Measurements from ENCODE around the gene TBC1D4.
"Not testable (repeated sequence)": the region's sequence is repeated elsewhere in the genome, so short reads cannot be mapped to it uniquely, and the experiment has no call there.

TBC1D4 gene

GRCh38 chr13:75437582-75438318, 44.2 kb downstream of the TBC1D4 start:
- TF ChIP-seq CTCF (IDR thresholded peaks at IDR 0.05; ENCODE audit: low read depth, low read length, missing control alignments) = no peak
- in situ Hi-C loops (cut with HindIII; ENCODE audit: low sequenced_read_pairs) = no loop called here

GRCh38 chr13:75434126-75434525, 47.8 kb downstream of the TBC1D4 start:
- DNase-seq (ENCODE audit: low read depth); in situ Hi-C loops (cut with HindIII; ENCODE audit: low sequenced_read_pairs); H3K4me3 ChIP-seq (ENCODE audit: low read depth, low read length): not testable (repeated sequence)

More at GRCh38 chr13:75437582-75438318, 44.2 kb downstream of the TBC1D4 start:
- no peak overlapping the region for H3K4me3 ChIP-seq (ENCODE audit: low read depth, low read length)
- no peak for DNase-seq (ENCODE audit: low read depth)

GRCh38 chr13:75432811-75433244, 49.1 kb downstream of the TBC1D4 start:
- H3K4me3 ChIP-seq (ENCODE audit: low read depth, low read length) = no peak overlapping the region
- in situ Hi-C loops (cut with HindIII; ENCODE audit: low sequenced_read_pairs) = no loop called here
- DNase-seq (ENCODE audit: low read depth) = no peak
- no peak for TF ChIP-seq CTCF (IDR thresholded peaks at IDR 0.05; ENCODE audit: low read depth, low read length, missing control alignments)

- no peak for DNase-seq (ENCODE audit: low read depth)
- in situ Hi-C loops (cut with HindIII; ENCODE audit: low sequenced_read_pairs) = no loop called here
- no peak for TF ChIP-seq CTCF (IDR thresholded peaks at IDR 0.05; ENCODE audit: low read depth, low read length, missing control alignments)
These were observed 49.9 kb downstream of the TBC1D4 start for GRCh38 chr13:75432045-75432444.

GRCh38 chr13:75430436-75431209, 51.3 kb downstream of the TBC1D4 start:
- in situ Hi-C loops (cut with HindIII; ENCODE audit: low sequenced_read_pairs) = no loop called here
- no peak for TF ChIP-seq CTCF (IDR thresholded peaks at IDR 0.05; ENCODE audit: low read depth, low read length, missing control alignments)
- DNase-seq (ENCODE audit: low read depth) = no peak
- H3K4me3 ChIP-seq (ENCODE audit: low read depth, low read length) = no peak overlapping the region

More at GRCh38 chr13:75432045-75432444, 49.9 kb downstream of the TBC1D4 start:
- no peak overlapping the region for H3K4me3 ChIP-seq (ENCODE audit: low read depth, low read length)

- TF ChIP-seq CTCF (IDR thresholded peaks at IDR 0.05; ENCODE audit: low read depth, low read length, missing control alignments) = no peak
- H3K4me3 ChIP-seq (ENCODE audit: low read depth, low read length) = no peak overlapping the region
- no peak for DNase-seq (ENCODE audit: low read depth)
- in situ Hi-C loops (cut with HindIII; ENCODE audit: low sequenced_read_pairs) = no loop called here
These were observed 55.5 kb downstream of the TBC1D4 start for GRCh38 chr13:75426421-75426820.

All from astrocyte of the cerebellum (primary cell).